SK-N-SH (cell line): Measurements from ENCODE around the gene CEP89. TPM values are rescaled to one million over a fixed set of nuclear protein-coding genes. Genes with fewer than 3 reads are reported as not detected.
"Not testable (repeated sequence)": the region's sequence is repeated elsewhere in the genome, so short reads cannot be mapped to it uniquely, and the experiment has no call there.

Source experiments
- CTCF ChIA-PET: fragments of 300-600, 350-600 bp; formaldehyde crosslinking; extraction: SDS; loops from one replicate; lab custom pipeline; 2021; lab: Yijun Ruan, JAX
- POLR2A ChIA-PET: fragments of 350-600 bp; sonication (Branson Sonifier 250); formaldehyde crosslinking; extraction: SDS; loops from one replicate; lab custom pipeline; 2020; ENCODE audit warnings: antibody characterized with exemption, inconsistent platforms; lab: Yijun Ruan, JAX
- DNase-seq: peaks from one replicate; pipeline ENCODE4 v3.0.0; 2012
- H2AFZ ChIP-seq: fragments of 200-600 bp; sonication (generic); 2 replicates; pipeline ENCODE4 v1.8.1; 2016; ENCODE audit warnings: antibody characterized with exemption, mild to moderate bottlenecking, low read depth
- H3F3A ChIP-seq: fragments of 200-600 bp; sonication (generic); replicated peaks from 2 replicates; pipeline ENCODE3; 2016; ENCODE audit warnings: antibody characterized with exemption, mild to moderate bottlenecking; ENCODE audit not compliant: insufficient read depth
- H3K27ac ChIP-seq, 2 experiments: fragments of 200-500 bp in 1 of 2; fragments of 200-600 bp in 1 of 2; sonication (Bioruptor generic) in 1 of 2; sonication (generic), shearing (Covaris generic) in 1 of 2; 2 replicates each; pipeline versions ENCODE4 v1.5.1 to v1.6.1; 2014 to 2016; ENCODE audit warnings: low read depth in 2 of 2, inconsistent platforms in 1 of 2, low read length in 1 of 2, mild to moderate bottlenecking in 1 of 2, mixed read lengths in 1 of 2
- H3K27me3 ChIP-seq: fragments of 200-600 bp; sonication (generic), shearing (Covaris generic); 2 replicates; pipeline ENCODE4 v1.6.1; 2016; ENCODE audit warnings: mixed run types; ENCODE audit not compliant: insufficient read depth
- H3K36me3 ChIP-seq, 2 experiments: fragments of 200-500 bp in 1 of 2; fragments of 200-600 bp in 1 of 2; sonication (Bioruptor generic) in 1 of 2; sonication (generic) in 1 of 2; replicated peaks in 1 of 2; 2 replicates each; pipeline versions ENCODE3 to v1.5.1; 2014 to 2016; ENCODE audit warnings: low read length in 1 of 2, mild to moderate bottlenecking in 1 of 2; ENCODE audit not compliant: insufficient read depth in 2 of 2, control insufficient read depth in 1 of 2
- H3K4me1 ChIP-seq, 2 experiments: fragments of 200-500 bp in 1 of 2; fragments of 200-600 bp in 1 of 2; sonication (Bioruptor generic) in 1 of 2; sonication (generic), shearing (Covaris generic) in 1 of 2; 2 replicates each; pipeline versions ENCODE4 v1.5.1 to v1.6.1; 2014 to 2016; ENCODE audit warnings: low read depth in 1 of 2, low read length in 1 of 2, mixed run types in 1 of 2; ENCODE audit not compliant: insufficient read depth in 2 of 2, control insufficient read depth in 1 of 2
- H3K4me2 ChIP-seq: fragments of 200-600 bp; sonication (generic), shearing (Covaris generic); 2 replicates; pipeline ENCODE4 v1.6.1; 2017; ENCODE audit warnings: mixed run types
- H3K4me3 ChIP-seq, 2 experiments: fragments of 200-500 bp in 1 of 2; fragments of 200-600 bp in 1 of 2; sonication (Bioruptor generic) in 1 of 2; sonication (generic), shearing (Covaris generic) in 1 of 2; 2 replicates each; pipeline versions ENCODE4 v1.5.1 to v1.8.1; 2014 to 2016; ENCODE audit warnings: low read depth in 2 of 2, inconsistent platforms in 1 of 2, low read length in 1 of 2, mild to moderate bottlenecking in 1 of 2, mixed read lengths in 1 of 2, moderate library complexity in 1 of 2
- H3K79me2 ChIP-seq: fragments of 200-600 bp; sonication (generic); 2 replicates; pipeline ENCODE4 v1.8.1; 2017; ENCODE audit warnings: mild to moderate bottlenecking; ENCODE audit not compliant: insufficient read depth
- H3K9ac ChIP-seq: fragments of 200-600 bp; sonication (generic); 2 replicates; pipeline ENCODE4 v1.6.1; 2017; ENCODE audit warnings: mixed run types
- H3K9me2 ChIP-seq: fragments of 200-600 bp; sonication (generic); 2 replicates; pipeline ENCODE4 v1.6.1; 2017; ENCODE audit warnings: mixed run types
- H3K9me3 ChIP-seq: fragments of 200-600 bp; sonication (generic); 2 replicates; pipeline ENCODE4 v1.6.1; 2017; ENCODE audit warnings: mixed run types, mild to moderate bottlenecking, moderate library complexity
- H4K20me1 ChIP-seq: fragments of 200-600 bp; sonication (generic); 2 replicates; pipeline ENCODE4 v1.6.1; 2017; ENCODE audit warnings: mild to moderate bottlenecking, mixed run types; ENCODE audit not compliant: insufficient read depth
- CTCF ChIP-seq: fragments of 200-600 bp; sonication (generic); IDR thresholded peaks from 2 replicates; pipeline ENCODE4 v1.6.1; 2017; ENCODE audit warnings: antibody characterized with exemption, mild to moderate bottlenecking, moderate library complexity
- EZH2phosphoT487 ChIP-seq: fragments of 200-600 bp; sonication (generic); IDR thresholded peaks from 2 replicates; pipeline ENCODE4 v1.6.1; 2017; ENCODE audit warnings: low read depth, mixed run types, mild to moderate bottlenecking, antibody characterized with exemption, moderate library complexity, borderline replicate concordance
- FOXJ3 ChIP-seq: sonication (generic); formaldehyde crosslinking; IDR thresholded peaks from 2 replicates; pipeline ENCODE4 v1.5.1; 2020; ENCODE audit warnings: mild to moderate bottlenecking, missing genetic modification reagents
- GABPA ChIP-seq: IDR thresholded peaks from 2 replicates; pipeline ENCODE4 v1.4.0; 2012; ENCODE audit warnings: low read depth, mild to moderate bottlenecking
- JUND ChIP-seq: IDR thresholded peaks from 2 replicates; pipeline ENCODE4 v1.4.0; 2012
- POLR2AphosphoS5 ChIP-seq: IDR thresholded peaks from 2 replicates; pipeline ENCODE4 v1.6.1; 2012; ENCODE audit warnings: low read depth, low read length
- RAD21 ChIP-seq: IDR thresholded peaks from 2 replicates; pipeline ENCODE4 v1.6.1; 2012; ENCODE audit warnings: mild to moderate bottlenecking, low read length
- RCOR1 ChIP-seq: fragments of 150-350 bp; IDR thresholded peaks from 2 replicates; pipeline ENCODE4 v1.6.1; 2017; ENCODE audit warnings: antibody characterized with exemption, low read length
- REST ChIP-seq: IDR thresholded peaks from 2 replicates; pipeline ENCODE4 v1.6.1; 2012; ENCODE audit warnings: mild to moderate bottlenecking, low read depth, low read length, moderate library complexity
- RFX5 ChIP-seq: IDR thresholded peaks from 2 replicates; pipeline ENCODE4 v1.6.1; 2012; ENCODE audit warnings: mild to moderate bottlenecking, improper control_type of control experiment, low read length
- SIN3A ChIP-seq: IDR thresholded peaks from 2 replicates; pipeline ENCODE4 v1.6.1; 2012; ENCODE audit warnings: low read depth, mild to moderate bottlenecking, low read length, moderate library complexity, borderline replicate concordance
- TCF12 ChIP-seq: IDR thresholded peaks from 2 replicates; pipeline ENCODE4 v1.4.0; 2012
- USF1 ChIP-seq: IDR thresholded peaks from 2 replicates; pipeline ENCODE4 v1.4.0; 2012; ENCODE audit warnings: low read depth, borderline replicate concordance
- WGBS: methylation state at CpG from one replicate; pipeline ENCODE4 v1.1.6; 2017; ENCODE audit warnings: low lambda C conversion rate; 5-methylcytosine and 5-hydroxymethylcytosine counted together
- polyA plus RNA-seq, 3 experiments: library from polyadenylated mRNA; depleted of rRNA; stranded (reverse); fragments of >200 nt; gene quantifications; 2 replicates each; pipeline ENCODE4 v1.2.3, GENCODE V29; 2012

CEP89 gene
- polyA plus RNA-seq, 1 of the 3 experiments (the other 2 are of a cell fraction) = 16.4 TPM

- TF ChIP-seq SIN3A (0 out of 2 replicates have a peak, but pooled peaks have one; percentile 66), POLR2AphosphoS5 (peak; percentile 60; the same call in 1 of the 2 replicates), TCF12 (no peak), GABPA (peak; percentile 89), RCOR1 (no peak; the same call in 1 of the 2 replicates), RAD21 (no peak), CTCF (no peak), JUND (no peak), USF1 (no peak; the same call in 1 of the 2 replicates), FOXJ3 (0 out of 2 replicates have a peak, but pooled peaks have one; percentile 42), RFX5 (no peak)
Measured at GRCh38 chr19:32971715-32972540, at the start of gene CEP89, which contains the start of gene FAAP24 (continued).

- H3F3A ChIP-seq, H4K20me1 ChIP-seq, H3K27ac ChIP-seq, H3K79me2 ChIP-seq, H2AFZ ChIP-seq, H3K9me3 ChIP-seq, H3K4me1 ChIP-seq, DNase-seq, H3K4me3 ChIP-seq, H3K4me2 ChIP-seq, H3K36me3 ChIP-seq, H3K27me3 ChIP-seq, H3K9ac ChIP-seq, POLR2A ChIA-PET, CTCF ChIA-PET, H3K9me2 ChIP-seq: not testable (repeated sequence)
- WGBS = 100% methylated on average over 4 of the region's 4 CpGs
Measured at GRCh38 chr19:33010891-33011290, 39.1 kb upstream of the CEP89 start.

- H3K27ac ChIP-seq = no peak overlapping the region
- CTCF ChIA-PET = no interaction called here
- DNase-seq = no peak
- peaks cover 0 to 3% of the 10 kb centered on the region in 2 experiments for H3K36me3 ChIP-seq
- H3K4me3 ChIP-seq = no peak overlapping the region
- H3K9ac ChIP-seq = no peak overlapping the region
- POLR2A ChIA-PET = no interaction called here
- no peak overlapping the region for H2AFZ ChIP-seq
- WGBS = 100% methylated on average over 4 of the region's 4 CpGs
- no peaks in the 10 kb centered on the region for H3K9me2 ChIP-seq
- no peak overlapping the region for H3K4me2 ChIP-seq
- no peaks in the 10 kb centered on the region for H3K9me3 ChIP-seq
- TF ChIP-seq CTCF = no peak
- TF ChIP-seq POLR2AphosphoS5 = no peak
- TF ChIP-seq EZH2phosphoT487 = no peak
- no peak for TF ChIP-seq REST
- no peak for TF ChIP-seq GABPA
- H4K20me1 ChIP-seq = no peaks in the 10 kb centered on the region
- H3K4me1 ChIP-seq = no peaks in the 10 kb centered on the region
- H3F3A ChIP-seq = no peaks in the 10 kb centered on the region
- H3K27me3 ChIP-seq = no peaks in the 10 kb centered on the region
- no peaks in the 10 kb centered on the region for H3K79me2 ChIP-seq
Measured at GRCh38 chr19:33008738-33009137, 37.0 kb upstream of the CEP89 start.
